Mucosa of gallbladder (tissue), 1 donor: ENCODE measurements around the gene CFL1. TPM values are rescaled to one million over a fixed set of nuclear protein-coding genes. Genes with fewer than 3 reads are reported as not detected.
"Not testable (repeated sequence)": the region's sequence is repeated elsewhere in the genome, so short reads cannot be mapped to it uniquely, and the experiment has no call there.

Experiments used
- DNase-seq: peaks from one replicate; pipeline ENCODE4 v3.0.0-alpha.2; 2020; ENCODE audit warnings: low spot score
- total RNA-seq: library from RNA; stranded (reverse); gene quantifications from one replicate; pipeline ENCODE4 v1.2.1, GENCODE V29; 2021
- donor health status: DM: no; HTN: no; CAD: no.

The CFL1 gene
- total RNA-seq, 1 donor from 2014 or later: 692 TPM

DNA sequence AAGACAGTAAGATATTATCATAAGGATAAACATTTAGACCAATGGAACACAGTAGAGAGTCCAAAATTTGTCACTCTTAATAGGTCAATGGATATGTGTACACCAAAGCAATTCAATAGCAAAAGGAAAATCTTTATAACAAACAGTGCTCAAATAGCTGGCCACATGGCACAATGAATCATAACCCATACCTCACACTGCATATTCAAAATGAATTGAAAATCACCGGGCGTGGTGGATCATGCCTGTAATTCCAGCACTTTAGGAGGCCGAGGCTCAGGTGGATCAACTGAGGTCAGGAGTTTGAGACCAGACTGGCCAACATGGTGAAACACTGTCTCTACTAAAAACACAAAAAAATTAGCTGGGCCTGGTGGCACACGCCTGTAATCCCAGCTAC, 15.8 kb downstream of the CFL1 start:
- DNase-seq: no peak

GRCh38 chr11:65834202-65834601, 23.8 kb downstream of the CFL1 start:
- DNase-seq: no peak

DNA sequence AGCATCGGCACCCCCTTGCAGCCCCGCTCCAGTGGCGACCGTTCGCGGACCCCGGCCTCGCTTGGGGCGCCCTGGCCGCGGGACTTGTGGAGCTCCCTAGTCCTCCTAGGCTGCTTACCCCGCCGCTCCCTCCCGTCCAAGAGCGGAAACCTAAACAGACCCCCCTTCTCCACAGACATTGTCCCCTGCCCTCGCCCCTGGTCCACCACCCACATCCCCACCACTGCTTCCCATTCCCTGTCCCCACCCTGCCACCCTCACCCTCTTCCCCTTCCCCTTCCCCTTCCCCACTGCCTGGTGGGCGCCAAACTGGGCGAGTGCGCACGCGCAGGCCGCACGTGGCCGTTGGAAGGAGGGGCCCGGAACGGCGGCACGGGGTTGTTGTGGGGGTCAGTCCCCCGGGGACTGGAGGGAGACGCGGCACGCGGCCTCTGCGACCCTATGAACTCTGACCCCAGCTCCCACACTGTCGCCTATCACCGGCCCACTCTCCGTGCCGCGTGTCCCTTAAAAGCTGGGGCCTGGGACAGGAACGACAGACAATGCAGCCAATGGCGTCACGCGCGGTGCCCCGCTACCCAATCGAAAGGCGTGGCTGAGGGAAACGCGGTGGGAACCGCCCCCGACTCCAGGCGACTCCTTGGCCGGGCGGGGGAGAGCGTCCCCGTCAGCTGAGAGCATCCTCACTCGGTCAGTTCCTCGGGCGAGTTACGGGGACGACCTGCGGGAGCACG, 24.5 kb downstream of the CFL1 start, which contains the start of gene SNX32:
TSS of gene SNX32 (plus strand) at position 667 of the 734 bp plus-strand sequence. CDS start 103 bp downstream, outside the sequence.
- DNase-seq: peak; percentile 96

GRCh38 chr11:65832231-65832630, 25.7 kb downstream of the CFL1 start:
- DNase-seq: not testable (repeated sequence)

GRCh38 chr11:65829459-65829858, 28.5 kb downstream of the CFL1 start:
- no peak for DNase-seq

GRCh38 chr11:65826984-65827735, 30.8 kb downstream of the CFL1 start:
- DNase-seq: no peak

GRCh38 chr11:65822776-65823528, 35.0 kb downstream of the CFL1 start:
- no peak for DNase-seq

DNA sequence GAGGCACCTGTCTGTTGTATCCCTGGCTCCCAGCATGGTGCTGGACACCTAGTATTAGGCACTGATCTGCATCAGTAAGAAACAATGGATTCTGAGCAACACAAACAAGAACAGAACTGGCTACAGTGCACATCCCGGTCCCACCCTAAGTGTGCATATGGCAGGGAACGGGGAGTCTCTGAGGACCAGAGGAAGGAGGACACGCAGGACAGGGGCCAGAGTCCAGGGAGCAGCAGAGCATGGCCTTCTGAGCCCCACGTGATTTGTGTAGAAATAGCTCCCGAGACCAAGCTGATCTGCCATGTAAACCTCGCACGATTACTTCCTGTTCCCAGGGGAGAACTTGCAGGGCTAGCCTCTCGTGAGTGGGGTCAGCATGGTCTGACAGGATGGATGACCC, 36.9 kb downstream of the CFL1 start:
- no peak for DNase-seq

- DNase-seq: peak; percentile 94
Measured at GRCh38 chr11:65817835-65818680, 39.9 kb downstream of the CFL1 start.

DNA sequence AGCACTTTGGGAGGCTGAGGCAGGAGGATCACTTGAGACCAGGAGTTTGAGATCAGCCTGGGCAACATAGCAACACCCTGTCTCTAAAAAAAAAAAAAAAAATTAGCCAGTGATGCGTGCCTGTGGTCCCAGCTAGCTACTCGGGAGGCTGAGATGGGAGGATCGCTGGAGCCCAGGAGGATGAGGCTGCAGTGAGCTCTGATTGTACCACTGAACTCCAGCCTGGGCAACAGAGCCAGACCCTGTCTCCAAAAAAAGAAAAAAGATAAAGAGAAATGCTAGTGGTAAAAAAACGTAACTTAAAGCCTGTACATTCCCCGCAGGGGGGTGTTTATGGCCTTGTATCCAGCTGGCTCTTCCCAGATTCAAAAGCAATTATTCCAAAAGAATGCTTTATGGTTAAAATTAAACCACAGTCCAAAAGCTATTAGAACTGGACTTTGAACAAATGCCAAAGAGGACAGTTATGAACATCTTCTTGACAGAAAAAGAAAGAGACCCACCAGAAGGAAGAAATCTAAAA, 40.6 kb downstream of the CFL1 start:
- no peak for DNase-seq

DNA sequence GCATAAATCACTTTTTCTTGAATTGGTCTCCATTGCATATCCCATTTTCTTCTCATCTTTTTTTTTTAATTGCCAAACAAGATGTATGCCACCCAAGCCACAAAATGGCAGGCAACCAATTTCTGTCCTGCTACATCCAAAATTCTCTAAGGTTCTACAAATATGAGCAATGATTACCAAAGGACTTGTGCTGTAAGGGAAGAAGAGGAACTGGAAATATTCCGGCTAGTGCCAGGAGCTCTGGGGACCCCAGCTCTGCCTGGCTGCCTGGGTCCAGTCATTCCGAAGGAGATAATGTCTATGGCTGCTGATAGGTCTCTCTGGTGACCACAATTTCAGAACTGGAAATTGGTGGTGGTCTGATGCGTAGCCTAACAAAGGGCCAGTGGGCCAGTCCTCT, 41.3 kb downstream of the CFL1 start:
- DNase-seq: no peak

DNA sequence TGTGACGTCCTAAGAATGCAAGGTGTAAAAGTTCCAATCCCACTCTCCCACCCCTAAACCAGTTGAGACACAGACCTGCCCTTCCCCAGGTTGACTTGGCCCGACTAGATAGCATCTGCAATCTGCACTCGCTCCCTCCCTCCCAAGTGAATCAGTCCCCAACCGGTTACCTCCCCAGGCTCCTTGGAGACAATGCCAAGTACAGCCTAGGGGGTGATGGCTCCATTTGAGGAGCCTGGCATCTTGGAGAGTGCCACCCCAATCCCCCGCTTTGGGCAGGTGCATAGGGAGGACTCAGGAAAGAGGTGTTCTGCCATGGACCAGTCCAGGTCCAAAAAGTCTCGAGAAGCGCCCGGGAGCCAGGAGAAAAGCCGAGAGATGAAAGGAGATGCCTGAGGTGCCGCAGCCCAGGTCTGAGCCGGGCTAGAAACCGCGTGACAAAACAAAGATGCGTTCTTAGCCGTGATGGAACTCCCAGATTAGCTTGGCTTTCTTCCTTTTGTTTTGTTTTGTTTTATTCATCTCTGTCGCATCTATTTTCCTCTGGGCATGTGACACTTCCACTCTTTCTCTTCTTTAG, 42.9 kb downstream of the CFL1 start:
- DNase-seq: no peak

DNA sequence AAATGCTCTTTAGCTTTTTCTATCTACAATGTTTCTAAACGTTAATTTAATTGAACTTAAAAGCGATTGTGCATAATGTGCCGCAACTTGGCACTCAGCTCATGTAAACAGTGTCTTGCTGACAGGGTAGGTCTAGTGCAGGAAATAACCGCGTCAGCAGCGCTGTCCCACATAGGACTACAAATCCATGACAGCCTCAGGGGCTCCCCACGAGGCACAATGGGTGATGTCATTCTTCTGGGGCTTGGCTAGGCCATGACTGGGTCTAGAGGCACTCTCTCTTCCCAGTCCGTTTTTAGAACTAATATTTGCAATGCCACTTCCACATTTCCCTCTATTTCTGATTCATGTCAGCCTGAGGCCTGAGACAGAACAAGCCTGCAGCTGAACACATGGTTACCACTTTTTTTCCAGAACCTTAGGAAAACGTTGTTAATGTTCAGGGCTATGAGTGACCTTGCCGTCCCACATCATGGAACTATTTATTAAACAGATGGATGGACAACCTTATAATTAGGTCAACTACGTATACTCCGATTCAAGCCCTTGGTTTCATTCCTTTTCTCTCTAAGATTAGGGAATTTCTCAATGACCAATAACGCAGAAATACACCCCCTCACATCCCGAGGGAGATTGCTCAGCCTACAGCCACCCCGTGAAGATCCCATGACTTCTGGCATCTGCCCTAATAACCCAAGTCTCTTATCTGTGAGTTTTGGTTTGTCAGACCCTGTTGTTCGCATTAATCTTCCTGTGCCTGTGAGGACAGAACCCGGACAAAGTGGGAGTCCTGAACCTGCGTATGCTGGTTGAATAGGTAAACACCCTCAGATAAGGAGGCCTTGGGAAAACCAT, 43.6 kb downstream of the CFL1 start:
- no peak for DNase-seq

- no peak for DNase-seq
Measured at GRCh38 chr11:65811764-65812475, 46.1 kb downstream of the CFL1 start.

DNA sequence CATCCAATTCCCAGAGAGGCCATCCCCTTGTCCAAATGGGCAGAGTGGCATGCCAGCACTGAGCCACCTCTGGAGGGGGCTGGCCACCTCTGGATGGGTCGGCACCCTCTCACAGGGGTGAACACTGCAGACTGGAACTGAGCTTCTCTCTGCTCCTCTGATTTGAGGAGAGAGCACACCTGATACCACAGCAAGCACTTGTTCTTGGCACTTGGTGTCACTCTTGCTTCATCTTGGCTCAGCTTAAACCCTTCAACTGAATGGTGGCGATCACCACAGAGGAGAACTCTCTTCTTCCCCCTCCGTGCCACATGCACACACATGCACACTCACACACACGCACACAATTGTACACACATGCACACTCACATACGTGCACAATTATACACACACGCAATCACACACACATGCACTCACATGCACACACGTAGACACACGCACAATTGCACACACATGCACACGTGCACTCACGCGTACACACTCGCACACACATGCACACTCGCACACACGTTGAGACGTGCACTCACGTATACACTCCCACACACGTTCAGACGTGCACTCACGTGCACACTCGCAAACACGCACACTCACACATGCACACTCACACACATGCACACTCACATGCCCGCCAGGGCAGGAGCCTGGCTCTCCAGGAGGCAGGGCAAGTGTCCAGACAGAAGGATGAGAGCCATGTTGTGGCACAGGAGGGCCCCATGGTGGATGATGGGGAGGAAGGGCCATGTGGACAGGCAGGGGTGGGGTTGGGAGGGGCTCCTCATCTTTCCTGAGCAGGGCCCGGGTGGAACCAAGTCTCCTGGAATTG, 47.7 kb downstream of the CFL1 start:
- no peak for DNase-seq

DNA sequence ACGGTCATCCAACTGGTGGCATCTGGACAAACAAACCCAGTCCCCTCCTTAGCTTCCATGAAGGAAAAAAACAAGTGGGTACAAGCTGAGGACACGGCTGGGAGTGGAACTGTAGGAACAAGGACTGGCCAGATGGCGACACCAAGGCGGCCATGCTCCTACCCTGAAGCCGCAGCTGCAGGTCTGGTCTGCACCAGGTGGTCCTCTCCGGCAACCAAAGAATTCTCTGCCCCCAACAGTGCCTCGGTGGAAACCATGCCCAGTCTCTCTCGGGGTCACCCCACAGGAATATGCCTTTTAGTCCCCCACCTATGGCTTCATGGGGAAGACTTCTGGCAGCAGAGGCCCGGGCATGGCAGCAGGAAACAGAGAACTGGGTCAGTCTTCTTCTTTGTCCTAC, 48.5 kb downstream of the CFL1 start:
- no peak for DNase-seq

- no peak for DNase-seq
Measured at GRCh38 chr11:65808744-65809341, 49.1 kb downstream of the CFL1 start.

DNA sequence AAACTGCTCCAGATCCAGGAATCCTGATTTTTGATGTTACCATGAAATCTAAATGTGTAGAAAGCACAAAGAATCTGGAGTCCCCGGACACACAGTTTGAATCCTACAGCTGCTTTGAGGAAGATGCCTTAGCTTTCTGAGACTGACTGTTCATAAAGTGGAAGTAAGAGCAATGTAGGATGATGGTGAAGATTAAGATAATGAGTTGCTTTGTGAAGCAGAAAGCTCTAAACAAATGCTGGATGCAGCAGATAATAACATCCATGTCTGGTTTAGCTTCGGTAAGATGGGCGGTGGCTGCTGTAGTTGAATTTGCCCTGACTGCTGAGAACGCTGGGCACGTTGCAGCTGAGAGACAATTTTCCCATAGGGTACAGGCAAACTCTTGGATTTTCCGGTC, 51.0 kb downstream of the CFL1 start:
- DNase-seq: no peak
